Right ventricle myocardium superior (tissue), 1 donor: ENCODE measurements around the gene MED13L. TPM values are rescaled to one million over a fixed set of nuclear protein-coding genes. Genes with fewer than 3 reads are reported as not detected.
"Not testable (repeated sequence)": the region's sequence is repeated elsewhere in the genome, so short reads cannot be mapped to it uniquely, and the experiment has no call there.

ENCODE experiments used
- ATAC-seq: fragments of 200-7000 bp; cut with Tn5 transposase; one replicate; pipeline ENCODE4 v1.9.1; 2020; ENCODE audit warnings: mild to moderate bottlenecking; ENCODE audit not compliant: poor library complexity
- DNase-seq: peaks from one replicate; pipeline ENCODE4 v3.0.0-alpha.2; 2020
- intact Hi-C: fragments of 100-400 bp; cut with DNase I; formaldehyde crosslinking; loops from one replicate; pipeline ENCODE4 v1.11.2; 2022
- total RNA-seq: library from RNA; stranded (reverse); fragmentation: NEBNext Ultra II Directional; extraction: Animal tissue kit (Norgen Biotek cat#: 25700); gene quantifications from one replicate; pipeline ENCODE4 v1.2.1, GENCODE V29; 2021
- donor health status: DM: no; HTN: yes; CAD: no; lungs with severe emphysema.

MED13L gene
- total RNA-seq, 1 donor from 2014 or later: 57.7 TPM

DNA sequence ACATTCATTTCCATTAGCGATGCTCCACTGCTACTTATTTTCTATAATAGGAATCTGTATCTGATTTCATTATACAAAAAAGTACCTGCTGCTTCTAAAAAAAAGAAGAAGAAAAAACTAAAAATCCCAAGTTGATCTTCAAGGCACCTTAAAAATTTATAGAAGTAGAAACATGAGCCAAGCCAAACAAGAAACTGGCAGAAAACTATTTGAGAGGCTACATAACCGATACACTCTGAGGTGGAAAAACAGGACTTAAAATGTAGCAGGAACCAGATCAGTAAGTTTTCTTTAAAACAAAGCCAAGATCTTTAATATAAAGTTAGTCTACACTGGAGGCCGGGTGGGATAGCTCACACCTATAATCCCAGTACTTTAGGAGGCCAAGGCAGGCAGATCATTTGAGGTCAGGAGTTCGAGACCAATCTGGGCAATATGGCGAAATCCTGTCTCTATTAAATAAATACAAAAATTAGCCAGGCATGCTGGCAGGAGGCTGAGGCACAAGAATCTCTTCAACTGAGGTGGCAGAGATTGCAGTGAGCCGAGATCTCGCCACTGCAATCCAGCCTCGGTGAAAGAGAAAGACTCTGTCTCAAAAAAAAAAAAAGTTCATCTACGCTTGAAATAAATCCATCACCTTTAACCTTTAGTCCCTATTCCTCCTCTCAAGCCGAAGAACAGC is 278.6 kb downstream of the MED13L start:
- intact Hi-C loops: loop anchor here (5.0 to 10.0 kb wide), 2 partner anchors 598 to 696 kb away; no protein-coding TSS in a partner anchor
- no peak for DNase-seq
- no peak for ATAC-seq

DNA sequence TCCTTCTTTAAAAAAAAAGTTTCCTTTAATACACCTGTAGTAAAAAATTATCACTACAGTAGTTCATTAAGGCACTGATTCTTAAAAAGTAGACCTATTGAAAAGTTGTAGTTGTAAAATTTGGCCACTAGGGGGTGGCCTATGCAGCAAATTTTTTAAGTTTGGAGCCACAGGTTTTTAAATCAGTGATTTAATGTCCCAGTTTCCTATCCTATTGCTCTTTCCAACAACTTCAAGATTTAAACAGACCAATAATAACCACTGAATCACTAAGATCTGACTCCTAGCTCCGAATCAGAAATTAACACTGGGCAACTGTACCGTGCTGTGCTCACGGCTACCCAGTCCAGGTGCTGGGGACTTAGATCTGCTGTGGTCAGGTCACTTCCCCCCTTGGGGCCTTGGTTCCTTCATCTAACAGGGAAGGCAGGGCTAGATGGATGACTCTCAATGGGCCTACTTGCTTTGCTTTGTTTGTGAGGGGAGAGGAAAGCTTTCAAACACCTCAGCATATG is 279.3 kb downstream of the MED13L start:
- peak; percentile 53 for ATAC-seq
- DNase-seq: no peak
- intact Hi-C loops: loop anchor here (5.0 to 10.0 kb wide), 2 partner anchors 599 to 697 kb away; no protein-coding TSS in a partner anchor

DNA sequence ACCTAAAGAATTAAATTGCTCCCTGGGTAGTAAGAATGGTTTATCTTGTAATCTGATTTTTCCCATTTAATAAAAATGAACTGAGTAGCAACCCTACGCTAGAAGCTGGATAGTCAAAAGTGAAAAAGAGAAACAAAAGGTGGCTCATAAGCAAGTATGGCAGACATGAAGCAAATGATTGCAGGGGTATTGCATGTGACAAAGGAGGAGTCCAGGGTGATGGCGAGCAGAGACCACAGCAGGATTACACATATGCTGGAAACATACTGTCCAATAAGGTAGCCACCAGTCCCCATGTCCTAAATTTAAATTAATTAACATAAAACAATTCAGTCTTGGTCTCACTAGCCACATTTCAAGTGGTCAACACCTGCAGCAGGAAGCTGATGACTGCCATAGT is 283.8 kb downstream of the MED13L start:
- no peak for ATAC-seq
- DNase-seq: no peak
- intact Hi-C loops: loop anchor here (10.0 kb wide), 1 partner anchor 701 kb away; no protein-coding TSS in a partner anchor

DNA sequence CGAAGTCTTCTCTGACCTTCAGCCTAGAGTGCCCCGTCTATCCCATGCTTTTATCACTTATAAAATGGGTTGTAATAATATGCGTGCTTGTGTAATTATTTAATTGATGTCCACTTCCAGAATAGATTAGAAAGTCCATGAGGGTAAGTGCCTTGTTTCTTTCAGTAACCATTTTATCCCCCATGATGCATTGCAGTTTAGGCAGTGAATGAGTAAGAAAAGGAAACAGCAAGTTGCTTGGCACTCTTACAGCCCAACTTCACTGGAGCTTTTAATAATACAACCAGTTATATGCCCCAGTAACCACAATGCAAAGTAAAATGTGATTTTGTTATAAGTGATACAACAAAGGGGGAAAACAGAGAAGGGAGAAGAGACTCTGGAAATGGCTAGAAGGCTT is 287.3 kb downstream of the MED13L start:
- no peak for ATAC-seq
- no peak for DNase-seq
- intact Hi-C loops: loop anchor here (10.0 kb wide), 1 partner anchor 705 kb away; no protein-coding TSS in a partner anchor

DNA sequence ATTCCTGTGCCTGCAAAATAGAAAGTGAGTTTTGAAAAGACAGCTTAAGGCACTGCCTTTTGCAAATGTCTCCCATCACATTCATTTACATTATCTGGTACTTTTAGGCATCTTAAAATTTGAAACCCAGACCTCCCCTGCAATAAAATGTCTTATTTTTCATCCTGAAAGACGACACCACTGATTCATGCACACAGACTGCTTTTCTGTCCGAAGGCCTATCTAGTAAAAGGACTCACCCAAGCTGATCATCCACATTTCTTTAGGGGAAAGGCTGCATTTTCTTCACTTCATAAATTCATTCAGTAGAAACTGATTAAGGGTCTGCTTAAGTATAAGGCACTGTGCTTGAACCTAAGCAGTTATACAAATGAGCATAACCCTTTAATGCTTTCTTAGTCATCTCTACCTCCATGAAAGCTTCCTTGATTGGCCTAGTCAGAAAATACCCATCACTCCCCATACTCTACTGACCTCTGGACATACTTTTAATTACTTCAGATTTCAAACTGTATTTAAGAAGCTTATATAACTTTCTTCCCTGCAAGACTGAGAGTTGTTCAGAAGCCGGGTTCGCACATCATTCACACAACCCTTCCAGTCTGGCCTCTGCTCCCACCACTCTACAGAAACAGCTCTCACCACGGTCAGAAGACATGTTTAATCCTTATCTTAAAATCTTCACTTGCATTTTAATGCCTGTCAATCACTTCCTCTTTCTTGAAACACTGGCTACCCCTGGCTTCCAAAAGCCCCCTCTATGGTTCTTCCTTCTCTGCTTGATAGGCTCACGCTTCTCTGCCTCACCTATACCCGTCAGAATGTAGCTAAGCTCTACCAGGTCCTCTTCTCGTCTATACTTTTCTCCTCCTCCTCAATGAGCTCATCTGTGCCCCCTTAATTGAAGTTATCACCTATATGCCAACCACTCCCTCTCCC is 288.6 kb downstream of the MED13L start:
- intact Hi-C loops: no loop called here
- no peak for ATAC-seq
- DNase-seq: no peak

DNA sequence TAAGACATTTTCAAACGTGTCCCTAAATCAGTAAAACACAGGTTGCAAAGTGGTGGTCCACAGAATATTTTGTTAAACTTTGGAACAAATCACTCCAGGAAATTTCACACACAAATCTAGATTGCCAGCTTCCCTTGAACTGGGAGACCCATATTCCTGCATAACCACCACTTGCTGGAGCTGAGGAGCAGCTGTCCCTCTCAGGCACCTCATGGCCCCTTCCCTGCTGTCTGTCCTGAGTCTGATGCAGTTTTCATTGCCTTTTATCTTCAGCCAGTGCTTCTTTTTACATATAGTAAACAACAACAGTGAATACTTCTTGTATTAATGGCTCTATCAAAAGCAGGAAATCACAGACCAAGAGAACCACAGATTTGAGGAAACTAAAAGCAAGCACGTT is 289.3 kb downstream of the MED13L start:
- no peak for ATAC-seq
- intact Hi-C loops: no loop called here
- no peak for DNase-seq

DNA sequence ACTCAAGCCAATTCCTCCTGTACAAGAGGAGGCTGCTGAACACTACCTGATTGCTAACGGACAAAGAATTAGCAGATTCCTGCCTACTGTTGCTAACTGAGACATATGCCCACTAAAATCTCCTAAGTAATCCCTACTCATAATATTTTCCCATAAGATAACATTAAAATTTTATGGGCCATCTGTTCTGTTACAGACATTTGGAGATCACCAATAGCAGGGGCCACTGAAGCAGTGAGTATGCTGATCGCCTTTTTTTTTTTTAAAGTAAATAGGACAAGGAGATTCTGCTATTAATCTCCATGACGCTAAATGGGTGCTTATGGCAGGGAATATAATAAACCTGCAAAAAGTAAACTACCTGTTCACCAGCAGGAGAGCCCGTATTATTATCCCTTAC is 292.9 kb downstream of the MED13L start:
- DNase-seq: no peak
- intact Hi-C loops: no loop called here
- no peak for ATAC-seq

DNA sequence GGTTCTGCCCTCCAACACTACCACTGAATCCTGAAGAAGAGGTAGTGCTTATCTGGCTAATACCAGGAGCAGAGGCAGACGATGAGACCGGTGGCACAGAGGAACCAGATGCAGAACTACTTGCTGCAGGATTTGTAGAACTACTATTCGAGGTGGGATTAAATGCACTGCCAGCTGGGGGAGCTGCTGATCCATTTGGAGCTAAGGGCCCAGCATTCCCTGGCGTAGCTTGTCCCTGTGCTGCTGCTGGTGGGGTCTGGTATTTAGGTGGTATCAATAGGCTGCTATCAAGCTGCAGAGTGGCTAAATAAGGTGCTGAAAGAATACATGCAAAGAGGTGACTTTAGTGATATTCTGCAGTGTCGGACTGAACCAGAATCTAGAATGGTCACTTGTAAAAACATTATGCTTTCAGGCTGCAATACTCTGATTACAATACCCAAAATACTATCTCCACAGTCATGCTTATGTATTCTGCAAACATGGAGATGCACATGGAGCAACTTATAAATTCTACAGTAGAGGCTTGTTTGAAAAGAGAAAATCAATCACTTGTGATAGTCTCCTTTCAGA is 294.2 kb downstream of the MED13L start:
- no peak for DNase-seq
- intact Hi-C loops: no loop called here
- no peak for ATAC-seq

DNA sequence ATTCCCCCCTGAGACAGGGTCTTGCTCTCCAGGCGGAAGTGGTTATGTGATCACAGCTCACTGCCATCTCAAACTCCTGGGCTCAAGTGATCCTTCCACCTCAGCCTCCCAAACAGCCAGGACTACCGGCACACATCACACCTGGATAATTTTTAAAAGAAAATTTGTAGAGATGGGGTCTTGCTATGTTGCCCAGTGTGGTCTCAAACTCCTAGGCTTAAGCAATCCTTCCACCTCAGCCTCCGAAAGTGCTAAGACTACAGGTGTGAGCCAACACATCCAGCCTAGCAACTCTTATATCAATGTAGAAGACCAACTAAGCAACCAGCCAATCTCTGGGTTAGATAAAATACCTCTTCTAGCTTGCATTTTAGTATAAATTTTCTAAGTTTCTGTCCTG is 297.2 kb downstream of the MED13L start:
- no peak for DNase-seq
- intact Hi-C loops: no loop called here
- no peak for ATAC-seq

DNA sequence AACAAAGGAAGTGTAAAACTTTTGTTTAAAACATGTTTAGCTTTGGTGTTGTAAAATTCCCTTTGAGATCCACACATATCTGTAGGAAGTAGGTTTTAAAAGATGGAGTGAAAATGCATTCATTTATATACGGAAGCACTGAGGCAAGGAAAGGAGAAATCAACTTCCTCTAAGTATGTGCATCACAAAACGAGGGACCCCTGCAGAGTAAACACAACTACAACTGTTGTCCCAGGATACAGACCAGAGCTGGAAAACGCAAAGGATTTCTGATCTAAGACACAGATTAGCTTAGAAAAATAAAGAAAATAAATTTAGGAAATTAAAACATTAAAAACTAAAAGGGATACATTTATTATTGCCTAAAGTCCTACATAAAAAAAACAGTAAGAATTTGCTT is 297.6 kb downstream of the MED13L start:
- DNase-seq (no peak), ATAC-seq (no peak)
- intact Hi-C loops: no loop called here

DNA sequence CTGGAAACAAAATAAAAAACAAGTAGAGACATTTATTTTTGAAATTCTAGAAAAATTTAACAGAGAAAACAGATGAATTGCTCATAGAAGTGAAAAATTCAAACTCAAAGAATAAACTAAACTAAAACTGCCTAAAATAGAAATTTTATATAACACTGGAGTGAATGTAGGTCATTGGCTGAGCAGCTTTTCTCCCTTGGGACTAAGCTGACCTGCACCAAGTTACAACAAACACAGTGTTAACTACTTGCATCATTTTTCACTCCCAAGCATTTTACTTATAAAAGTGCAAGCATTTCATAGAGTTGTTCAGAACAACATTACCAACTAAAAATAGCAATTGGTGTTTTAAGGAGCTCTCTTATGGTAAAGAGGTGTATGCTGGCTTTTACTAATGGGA is 298.1 kb downstream of the MED13L start:
- ATAC-seq (peak; percentile 46), DNase-seq (no peak)
- intact Hi-C loops: no loop called here

DNA sequence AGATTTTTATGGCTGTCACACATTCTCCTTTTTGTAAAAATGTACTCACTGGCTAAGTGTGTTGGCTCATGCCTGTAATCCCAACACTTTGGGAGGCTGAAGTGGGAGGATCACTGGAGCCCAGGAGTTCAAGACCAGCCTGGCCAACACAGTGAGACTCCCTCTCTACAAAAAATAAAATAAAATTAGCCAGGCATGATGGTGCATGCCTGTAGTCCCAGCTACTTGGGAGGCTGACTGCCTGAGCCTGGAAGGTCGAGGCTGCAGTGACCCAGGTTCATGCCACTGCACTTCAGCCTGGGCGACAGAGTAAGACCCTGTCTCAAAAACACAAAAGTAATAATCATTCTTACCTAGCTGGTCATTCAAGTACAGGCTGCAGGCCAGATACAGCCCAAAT is 300.7 kb downstream of the MED13L start:
- ATAC-seq, DNase-seq, intact Hi-C loops: not testable (repeated sequence)

DNA sequence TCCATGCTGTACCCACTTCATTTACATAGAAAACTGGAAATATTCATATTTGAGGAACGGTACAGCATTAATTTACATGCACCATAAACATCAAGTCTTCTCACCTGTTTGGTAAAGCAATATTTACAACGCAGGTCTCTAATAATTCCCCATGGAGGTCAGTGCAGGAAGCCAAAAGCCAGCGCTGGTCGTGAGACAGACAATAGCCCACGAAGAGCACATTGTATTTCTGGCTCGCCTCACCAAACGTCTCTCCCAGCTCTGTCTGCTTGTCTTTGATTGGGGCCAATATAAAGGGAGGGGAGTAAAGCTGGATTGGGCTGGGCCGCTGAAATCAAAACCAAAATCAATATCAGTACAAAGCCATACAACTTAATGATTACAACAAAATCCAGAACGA is 302.1 kb downstream of the MED13L start:
- intact Hi-C loops: no loop called here
- DNase-seq (no peak), ATAC-seq (no peak)

DNA sequence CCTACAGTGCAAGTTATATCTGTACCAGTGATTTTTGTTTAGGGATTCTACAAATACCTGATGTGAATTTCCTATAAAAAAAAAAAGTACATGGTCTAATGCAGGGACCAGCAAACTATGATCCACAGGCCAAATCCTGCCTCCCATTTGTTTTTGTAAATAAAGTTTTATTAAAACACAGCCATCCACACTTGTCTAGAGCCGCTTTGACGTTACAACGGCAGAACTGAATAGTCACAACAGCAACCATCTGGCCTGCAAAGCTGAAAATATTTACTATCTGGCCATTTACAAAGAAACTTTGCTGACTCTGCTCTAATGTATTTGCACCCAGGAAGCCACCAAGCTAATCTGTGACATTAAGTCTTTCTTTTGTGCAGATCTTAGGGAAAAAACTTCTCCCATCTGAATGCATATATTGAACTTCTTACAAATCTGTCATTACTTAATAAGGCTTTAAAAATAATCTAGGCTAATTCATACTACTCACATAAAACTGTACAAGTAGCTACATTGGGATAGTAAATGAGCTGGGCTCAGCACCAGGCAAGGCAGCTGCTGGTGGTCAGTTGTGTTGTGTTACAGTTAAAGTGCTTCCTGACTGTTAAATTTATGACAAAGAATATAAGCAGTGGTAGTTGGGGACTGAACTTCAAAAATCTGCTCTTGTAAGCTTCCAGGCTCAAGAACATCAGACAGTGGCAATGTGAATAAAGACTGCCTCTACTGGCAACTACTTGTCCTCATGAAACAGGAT is 303.3 kb downstream of the MED13L start:
- DNase-seq (no peak), ATAC-seq (no peak)
- intact Hi-C loops: no loop called here

DNA sequence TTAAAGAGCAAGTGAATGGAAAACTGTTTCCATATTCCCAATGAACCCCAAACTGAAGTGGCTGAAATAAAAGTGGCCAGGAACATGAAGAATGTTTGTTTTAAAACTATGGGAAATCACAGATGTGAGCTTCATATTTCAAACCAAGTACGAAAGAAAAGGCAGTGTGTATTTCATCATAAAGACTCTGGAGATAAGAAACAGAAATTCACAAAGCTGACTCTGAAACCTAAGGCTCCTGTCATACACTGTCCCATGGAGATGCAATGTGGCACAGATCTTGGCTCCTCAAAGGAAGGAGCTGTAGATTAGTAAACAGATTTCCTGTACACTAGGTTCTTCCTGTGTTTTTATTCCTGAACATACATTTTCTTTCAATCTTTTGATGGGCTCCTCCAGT is 304.4 kb downstream of the MED13L start:
- intact Hi-C loops: no loop called here
- DNase-seq (no peak), ATAC-seq (no peak)

DNA sequence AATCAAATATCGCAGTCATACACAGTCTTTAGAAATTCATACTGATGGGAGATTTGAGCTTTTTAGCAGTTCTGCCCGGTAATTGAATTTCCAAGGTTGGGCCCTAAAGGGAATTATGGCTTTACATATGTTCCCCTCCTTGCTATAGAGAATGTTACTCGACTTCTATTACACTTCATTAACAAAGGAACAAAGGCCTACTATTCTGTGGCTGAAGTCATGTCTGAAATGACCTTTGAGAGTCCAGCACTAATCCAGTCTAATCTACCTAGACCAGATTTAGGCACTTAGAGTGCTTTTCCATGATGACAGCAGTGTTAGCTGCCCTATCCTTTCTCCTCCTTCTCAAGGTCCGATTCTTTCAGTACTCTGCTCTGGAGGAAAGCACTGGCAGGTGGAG is 305.3 kb downstream of the MED13L start:
- intact Hi-C loops: no loop called here
- DNase-seq (no peak), ATAC-seq (no peak)

DNA sequence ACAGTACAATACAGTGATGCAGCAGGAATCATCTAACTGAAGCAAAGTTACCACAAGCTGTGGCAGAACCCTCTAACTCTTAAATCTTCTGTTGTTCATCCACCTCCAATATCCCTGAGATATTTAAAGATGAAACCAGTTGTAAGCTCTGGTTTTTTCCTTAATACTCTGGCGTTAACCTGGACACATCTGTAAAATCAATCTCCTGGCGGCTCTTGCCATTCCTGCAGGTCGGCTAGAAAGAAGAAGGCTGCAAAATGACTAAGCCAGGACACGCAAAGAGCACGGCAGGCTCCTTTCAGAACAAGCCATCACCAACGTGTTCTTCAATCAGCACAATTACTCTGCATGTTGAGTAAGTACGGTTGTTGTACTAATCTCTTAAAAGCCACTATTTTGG is 309.3 kb downstream of the MED13L start:
- intact Hi-C loops: no loop called here

DNA sequence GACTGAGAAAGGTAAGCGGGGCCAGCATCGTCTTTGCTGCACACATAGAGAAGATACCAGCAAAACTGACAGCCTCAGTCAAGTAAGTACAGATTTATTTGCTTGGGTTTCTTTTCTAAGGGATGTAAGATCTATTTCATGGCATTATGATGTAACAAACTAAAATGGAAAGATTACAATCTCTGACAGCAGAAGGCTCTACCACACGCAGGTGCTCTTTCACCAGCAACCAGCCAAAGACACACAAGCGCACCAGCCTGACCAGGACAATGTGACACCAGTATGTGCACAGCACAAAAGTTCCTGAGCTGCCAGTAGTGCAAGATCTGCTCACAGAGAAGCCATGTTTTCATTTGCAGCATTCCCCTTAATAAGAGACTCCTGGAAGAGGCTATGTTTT is 311.1 kb downstream of the MED13L start:
- intact Hi-C loops: no loop called here
- no peak for ATAC-seq
- DNase-seq: no peak

More for the DNA sequence above, 309.3 kb downstream of the MED13L start:
- no peak for ATAC-seq
- no peak for DNase-seq

DNA sequence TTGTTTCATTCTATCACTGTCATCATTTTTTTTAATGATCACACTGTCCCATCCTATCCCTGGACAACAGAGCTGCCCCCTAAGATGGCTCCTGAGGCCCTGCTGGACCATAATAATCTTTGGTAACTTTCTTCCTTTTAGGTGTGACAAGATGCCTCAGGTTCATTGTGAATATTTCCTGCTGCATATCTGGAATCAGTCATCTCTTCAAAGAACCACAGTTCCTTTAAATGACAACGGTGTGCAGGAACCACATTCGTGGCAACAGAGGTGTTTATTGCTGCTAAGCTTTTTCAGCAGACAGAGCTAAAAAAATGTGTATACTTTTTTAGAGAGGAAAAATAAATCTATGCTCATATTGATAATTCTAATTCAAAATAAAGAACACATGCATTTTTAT is 312.9 kb downstream of the MED13L start:
- intact Hi-C loops: no loop called here
- ATAC-seq: no peak
- DNase-seq: no peak
